GM11168 (cell line): ENCODE data around the gene CLDN15.
"Not testable (repeated sequence)": the region's sequence is repeated elsewhere in the genome, so short reads cannot be mapped to it uniquely, and the experiment has no call there.

Experiments
- in situ Hi-C: fragments of 300-500 bp; cut with MboI; formaldehyde crosslinking; loops from one replicate; pipeline ENCODE4 v1.12.0; 2022; ENCODE audit warnings: low sequenced_read_pairs; ENCODE audit not compliant: unreplicated experiment

The CLDN15 gene, protein sequence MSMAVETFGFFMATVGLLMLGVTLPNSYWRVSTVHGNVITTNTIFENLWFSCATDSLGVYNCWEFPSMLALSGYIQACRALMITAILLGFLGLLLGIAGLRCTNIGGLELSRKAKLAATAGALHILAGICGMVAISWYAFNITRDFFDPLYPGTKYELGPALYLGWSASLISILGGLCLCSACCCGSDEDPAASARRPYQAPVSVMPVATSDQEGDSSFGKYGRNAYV

DNA sequence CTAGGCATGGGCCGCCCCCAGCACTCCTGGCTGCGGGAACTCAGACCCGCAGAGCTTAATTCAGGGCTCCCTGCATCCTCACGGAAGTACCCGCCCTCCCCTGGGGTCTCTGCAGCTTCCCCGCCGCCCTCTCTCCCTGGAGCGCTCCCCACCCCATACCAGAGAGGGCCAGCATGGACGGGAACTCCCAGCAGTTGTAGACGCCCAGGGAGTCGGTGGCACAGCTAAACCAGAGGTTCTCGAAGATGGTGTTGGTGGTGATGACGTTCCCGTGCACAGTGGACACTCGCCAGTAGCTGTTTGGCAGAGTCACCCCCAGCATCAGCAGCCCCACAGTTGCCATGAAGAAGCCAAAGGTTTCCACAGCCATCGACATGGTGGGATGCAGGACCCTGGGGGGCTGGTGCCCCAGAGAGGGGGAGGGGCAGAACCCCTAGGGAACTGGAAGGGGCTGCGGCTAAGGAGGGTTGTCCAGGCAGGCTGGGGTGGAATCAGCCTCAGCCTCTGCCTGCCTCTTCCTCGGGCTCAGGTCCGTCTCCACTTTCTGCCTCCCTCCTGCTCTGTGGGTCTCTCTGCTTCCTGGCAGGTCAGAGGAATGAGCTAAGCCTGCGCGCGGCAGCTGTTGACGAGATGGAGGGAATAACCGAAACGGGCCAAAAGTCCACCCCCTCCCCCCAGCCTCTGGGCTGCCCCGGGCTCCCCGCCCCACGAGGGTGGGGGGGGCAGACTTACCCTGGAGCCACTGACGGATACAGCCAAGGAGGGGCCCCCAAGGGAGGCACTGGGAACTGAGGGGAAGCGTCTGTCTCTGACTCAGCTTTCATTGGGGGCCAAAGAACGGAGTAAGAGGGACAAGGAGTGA, at the start of gene CLDN15:
Gene CLDN15, minus strand, starts transcription at position 597 of the 862 bp plus-strand sequence. Its CDS starts 221 bp downstream, at position 376.
- in situ Hi-C loops = no loop called here

DNA sequence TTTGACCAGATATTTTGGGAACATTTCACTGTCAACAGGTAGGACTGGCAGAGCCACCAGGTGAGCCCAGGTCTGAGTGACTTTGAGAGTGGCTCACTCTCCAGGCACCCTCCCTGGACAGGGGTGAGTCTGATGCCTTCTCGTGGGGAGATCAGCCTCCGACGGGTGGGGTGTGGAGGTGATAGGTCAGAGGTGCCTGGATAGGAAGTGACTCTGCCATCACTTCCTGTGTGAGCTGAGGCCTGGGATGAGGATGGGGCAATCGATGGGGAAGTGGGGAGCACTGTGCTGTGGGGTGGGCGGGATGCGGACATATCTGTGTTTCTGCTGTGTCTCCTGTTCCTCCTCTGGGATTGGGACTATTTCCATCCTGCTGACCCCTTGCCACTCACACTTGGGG, 49.4 kb upstream of the CLDN15 start:
- in situ Hi-C loops = loop anchor here (5.0 kb wide), 1 partner anchor 1305 kb away; no protein-coding TSS in a partner anchor

DNA sequence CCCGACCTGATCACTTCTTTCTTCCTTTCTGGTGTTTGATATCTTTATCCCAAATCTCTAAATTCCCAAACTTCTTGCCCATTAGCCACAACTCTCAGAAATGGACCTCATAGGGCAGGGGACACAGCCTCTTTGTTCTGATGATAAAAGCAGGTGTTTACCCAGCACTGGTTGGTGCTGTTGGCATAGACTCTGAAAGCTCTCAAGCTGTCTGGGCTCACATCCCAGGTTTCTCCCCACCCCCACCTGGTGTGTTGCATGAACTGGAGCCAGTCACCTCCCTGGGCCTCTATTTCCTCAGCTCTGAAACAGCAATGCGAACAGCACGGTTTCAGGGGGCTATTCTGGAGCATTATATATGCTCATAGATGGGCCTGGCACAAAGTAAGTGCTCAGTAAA, 48.3 kb upstream of the CLDN15 start:
- in situ Hi-C loops = loop anchor here (5.0 kb wide), 1 partner anchor 1304 kb away; no protein-coding TSS in a partner anchor

DNA sequence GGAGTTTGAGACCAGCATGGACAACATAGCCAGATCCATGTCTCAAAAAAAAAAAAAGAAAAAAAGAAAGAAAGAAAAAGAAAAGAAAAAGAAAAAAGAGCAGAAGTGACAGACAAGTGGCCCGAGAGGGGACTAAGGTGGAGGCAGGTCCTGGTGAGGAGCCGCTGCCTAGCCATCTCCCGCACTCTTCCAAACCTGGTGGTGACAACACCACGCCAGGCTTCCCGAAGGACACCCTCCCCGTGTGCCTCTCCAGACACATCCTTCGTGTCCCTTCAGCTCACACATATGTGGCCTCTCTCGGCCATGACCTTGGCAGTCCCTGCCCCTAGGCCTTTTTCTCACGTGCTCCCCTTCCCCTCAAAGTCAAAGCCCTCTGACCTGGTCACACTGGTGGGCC, 47.6 kb upstream of the CLDN15 start:
- in situ Hi-C loops = loop anchor here (5.0 kb wide), 1 partner anchor 1303 kb away; no protein-coding TSS in a partner anchor

DNA sequence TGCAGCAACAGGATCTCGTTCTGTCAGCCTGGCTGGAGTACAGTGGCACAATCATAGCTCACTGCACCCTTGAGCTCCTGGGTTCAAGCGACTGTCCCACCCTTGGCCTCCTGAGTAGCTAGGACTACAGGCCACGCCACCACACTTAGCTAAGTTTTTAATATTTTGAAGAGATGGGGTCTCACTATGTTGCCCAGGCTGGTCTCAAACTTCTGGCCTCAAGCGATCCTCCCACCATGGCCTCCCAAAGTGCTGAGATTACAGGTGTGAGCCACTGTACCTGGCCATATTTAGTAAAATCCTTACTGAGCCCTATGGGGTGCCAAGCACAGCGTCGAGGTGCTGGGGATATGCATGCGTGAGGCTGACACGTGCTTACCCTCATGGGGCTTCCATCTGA, 43.3 kb upstream of the CLDN15 start:
- in situ Hi-C loops = not testable (repeated sequence)

DNA sequence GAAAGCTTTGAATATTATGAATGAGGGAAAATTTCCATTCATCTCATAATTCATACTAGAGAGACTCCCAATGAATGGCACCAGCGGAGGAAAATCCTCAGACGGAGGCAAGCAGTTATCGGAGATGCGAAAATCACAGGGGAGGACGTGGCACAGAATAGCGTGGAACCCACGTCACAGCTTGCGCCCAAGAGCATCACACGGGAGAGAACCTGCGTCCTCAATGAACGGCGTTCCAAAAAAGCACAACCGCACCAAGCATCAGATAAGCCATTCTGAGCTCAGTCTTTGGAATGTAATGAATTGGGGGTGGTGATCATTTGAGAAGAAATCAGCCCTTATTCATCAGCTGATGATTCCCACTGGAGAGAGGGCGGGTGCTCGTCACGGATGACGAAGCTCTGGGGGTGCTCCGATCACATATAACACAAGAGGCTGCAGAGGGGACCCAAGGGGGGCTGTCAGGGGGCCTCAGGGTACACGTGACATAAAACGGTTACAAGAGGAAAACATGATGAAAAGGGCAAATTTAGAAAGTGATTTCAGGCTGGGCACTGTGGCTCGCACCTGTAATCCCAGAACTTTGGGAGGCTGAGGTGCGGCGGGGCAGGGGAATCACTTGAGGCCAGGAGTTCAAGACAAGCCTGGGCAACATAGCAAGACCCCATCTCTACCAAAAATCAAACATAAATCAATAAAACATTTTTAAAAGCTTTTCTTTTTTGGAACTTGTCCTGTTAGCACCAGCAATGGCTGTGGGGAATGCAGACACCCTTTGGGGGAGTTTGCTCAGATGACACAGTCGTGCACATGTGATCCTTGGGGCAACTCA, 41.1 kb upstream of the CLDN15 start:
- in situ Hi-C loops = no loop called here

DNA sequence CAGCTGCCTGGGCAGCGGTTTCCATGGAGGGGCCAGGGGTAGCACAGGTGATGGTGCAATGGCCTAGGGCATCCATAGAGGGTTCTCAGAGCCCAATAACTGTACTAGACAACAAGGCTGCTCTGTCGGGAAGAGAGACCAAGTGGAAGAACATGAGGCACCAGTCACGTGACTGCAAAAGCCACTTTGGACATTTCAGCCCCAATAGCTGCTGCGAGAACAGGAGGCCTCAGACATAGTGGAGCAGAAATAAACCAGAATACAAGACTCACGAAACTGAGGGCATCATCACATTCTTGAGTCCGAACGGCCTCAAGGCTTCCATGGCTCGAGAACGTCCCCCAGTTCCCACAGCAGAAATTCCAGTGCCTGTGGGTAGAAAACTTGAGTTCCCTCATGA, 39.6 kb upstream of the CLDN15 start:
- in situ Hi-C loops = no loop called here

DNA sequence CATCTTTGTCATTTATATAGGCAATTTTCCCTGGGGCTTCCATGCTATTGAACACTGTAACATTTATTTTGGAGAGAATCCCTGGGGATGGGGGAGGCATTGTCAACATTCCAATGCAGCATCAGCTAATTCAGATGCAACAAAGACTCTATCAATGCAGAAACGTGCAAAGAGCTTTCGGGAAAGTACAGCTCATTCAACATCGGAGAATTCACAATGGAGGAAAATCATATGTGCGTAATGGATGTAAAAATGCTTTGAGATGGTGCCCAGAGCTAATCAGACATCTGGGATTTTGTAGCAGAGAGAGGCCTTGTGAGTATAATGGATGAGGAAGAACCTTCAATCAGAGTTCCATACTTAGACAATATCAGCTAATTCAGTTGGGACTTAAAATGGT, 35.6 kb upstream of the CLDN15 start:
- in situ Hi-C loops = no loop called here

DNA sequence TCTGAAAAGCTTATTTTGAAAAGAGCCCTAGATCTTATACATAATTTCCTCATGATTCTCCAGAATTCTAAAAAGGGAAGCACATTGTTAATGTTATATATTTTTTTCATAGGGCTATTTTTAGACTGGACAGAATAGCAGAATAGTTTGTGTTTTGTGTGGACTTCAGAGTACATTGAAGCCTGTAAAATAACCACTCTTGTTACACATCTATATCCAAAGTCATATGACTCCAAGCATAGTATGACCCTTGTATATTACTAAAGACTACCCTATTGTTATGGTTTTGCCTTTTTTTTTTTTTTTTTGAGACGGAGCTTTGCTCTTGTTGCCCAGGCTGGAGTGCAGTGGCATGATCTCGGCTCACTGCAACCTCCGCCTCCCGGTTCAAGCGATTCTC, 33.4 kb upstream of the CLDN15 start:
- in situ Hi-C loops = no loop called here

DNA sequence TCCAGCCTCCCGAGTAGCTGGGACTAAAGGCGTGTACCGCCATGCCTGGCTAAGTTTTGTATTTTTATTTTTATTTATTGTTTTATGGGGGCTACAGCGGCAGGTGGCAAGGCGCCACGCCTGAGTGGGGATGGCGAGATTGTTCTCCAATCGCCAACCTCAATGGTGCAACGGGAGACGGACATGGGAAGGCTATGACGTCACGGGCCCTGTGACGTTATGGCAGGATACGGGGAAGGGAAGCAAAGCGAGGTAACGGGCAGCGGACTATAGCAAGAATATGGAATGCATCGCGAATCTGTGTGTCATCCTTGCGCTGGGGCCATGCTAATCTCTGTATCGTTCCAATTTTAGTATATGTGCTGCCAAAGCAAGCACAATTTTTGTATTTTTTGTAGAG, 32.1 kb upstream of the CLDN15 start:
- in situ Hi-C loops = no loop called here

DNA sequence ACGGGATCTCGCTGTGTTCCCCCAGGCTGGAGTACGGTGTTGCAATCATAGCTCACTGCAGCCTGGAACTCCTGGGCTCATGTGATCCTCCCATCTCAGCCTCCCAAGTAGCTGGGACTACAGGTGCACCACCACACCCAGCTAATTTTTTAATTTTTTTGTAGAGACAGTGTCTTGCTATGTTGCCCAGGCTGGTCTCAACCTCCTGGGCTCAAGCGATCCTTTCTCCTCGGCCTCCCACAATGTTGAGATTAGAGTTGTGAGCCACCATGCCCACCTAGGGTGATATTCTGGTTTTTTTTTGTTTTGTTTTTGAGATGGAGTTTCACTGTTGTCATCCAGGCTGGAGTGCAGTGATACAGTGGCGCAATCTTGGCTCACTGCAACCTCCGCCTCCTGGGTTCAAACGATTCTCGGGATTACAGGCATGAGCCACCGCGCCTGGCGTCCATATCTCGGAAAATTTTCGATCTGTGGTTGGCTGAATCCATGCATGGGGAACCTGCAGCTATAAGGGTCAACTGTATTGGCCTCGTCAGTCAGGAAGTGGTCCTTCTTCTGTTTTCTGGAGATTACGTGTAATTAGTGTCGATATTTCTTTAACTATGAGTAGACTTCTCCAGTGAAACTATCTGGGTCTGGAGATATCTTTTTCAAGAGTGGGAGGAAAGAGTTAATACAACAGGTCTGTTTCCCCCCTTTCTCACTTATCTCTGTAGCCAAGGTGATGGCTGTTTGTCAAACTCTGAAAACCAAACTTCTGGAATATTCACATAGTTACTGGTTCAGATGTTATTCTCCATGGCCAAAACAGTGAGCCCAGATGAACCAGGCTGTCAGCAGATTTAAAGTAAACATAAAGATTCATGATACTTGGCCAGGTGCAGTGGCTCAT, 28.3 kb upstream of the CLDN15 start:
- in situ Hi-C loops = no loop called here

DNA sequence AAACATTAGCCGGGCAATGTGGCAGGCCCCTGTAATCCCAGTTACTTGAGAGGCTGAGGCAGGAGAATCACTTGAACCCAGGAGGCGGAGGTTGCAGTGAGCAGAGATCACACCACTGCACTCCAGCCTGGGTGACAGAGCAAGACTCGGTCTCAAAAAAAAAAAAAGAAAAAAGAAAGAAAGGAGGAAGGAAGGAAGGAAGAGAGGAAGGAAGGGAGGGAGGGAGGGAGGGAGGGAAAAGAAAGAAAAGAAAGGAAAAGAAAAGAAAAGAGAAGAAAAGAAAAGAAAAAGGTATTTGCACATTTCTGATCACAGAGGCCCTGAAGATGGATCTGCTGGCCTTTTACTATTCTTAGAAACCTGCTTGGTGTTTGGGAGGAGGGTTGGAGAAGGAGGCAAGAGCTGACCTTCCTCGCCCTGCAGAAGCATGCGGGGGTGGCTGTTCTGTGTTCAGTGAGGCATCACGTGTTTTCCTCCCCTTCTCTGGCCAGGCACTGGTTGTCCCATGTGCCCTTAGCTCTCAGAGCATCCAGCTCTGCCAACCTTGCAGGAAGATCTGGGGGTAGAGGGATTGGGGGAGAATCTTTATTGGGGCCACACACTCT, 26.6 kb upstream of the CLDN15 start:
- in situ Hi-C loops = not testable (repeated sequence)

DNA sequence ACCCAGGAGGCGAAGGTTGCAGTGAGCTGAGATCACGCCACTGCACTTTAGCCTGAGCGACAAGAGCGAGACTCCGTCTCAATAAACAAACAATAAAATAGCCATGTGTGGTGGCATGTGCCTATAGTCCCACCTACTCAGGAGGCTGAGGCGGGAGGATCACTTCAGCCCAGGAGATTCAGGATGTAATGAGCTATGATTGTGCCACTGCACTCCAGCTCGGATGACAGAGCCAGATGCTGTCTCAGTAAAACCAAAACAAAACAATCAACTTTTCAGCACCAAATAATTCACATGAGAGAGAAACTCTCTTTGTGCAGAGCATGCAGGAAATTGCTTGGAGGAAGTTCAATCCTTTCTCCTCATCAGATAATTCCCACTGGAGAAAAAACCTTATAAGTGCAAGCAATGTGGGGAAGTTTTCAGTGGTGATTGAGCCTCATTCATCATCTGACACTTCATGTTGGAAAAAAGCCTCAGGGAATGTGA, 20.7 kb upstream of the CLDN15 start:
- in situ Hi-C loops = no loop called here

DNA sequence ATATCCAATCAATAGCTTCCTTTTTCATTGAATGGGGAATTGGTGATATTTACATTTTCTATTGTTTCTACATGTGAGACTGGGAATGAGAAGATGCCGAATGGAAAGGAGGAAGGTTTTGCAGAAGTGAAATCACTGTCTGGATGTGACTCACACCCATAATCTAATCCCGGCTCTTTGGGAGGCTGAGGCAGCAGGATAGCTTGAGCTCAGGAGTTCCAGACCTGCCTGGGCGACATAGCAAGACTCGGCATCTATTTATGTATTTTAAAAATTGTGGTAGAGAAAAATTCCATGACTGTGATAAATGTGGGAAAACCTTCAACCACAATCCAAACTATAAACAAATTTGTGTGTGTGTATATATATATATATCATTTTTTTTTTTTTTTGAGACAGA, 18.2 kb upstream of the CLDN15 start:
- in situ Hi-C loops = no loop called here

DNA sequence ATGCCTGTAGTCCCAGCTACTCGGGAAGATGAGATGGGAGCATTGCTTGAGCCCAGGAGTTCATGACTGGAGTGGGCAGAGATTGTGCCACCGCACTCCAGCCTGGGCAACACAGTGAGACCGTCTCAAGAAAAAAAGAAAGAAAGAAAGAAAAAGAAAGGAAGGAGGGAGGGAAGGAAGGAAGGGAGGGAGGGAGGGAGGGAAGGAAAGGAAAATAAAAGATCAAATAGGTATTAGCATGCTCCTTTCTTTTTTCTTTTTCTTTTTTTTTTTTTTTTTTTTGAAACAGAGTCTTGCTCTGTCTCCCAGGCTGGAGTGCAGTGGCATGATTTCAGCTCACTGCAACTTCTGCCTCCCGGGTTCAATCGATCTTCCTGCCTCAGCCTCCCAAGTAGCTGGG, 15.6 kb upstream of the CLDN15 start:
- in situ Hi-C loops = not testable (repeated sequence)

DNA sequence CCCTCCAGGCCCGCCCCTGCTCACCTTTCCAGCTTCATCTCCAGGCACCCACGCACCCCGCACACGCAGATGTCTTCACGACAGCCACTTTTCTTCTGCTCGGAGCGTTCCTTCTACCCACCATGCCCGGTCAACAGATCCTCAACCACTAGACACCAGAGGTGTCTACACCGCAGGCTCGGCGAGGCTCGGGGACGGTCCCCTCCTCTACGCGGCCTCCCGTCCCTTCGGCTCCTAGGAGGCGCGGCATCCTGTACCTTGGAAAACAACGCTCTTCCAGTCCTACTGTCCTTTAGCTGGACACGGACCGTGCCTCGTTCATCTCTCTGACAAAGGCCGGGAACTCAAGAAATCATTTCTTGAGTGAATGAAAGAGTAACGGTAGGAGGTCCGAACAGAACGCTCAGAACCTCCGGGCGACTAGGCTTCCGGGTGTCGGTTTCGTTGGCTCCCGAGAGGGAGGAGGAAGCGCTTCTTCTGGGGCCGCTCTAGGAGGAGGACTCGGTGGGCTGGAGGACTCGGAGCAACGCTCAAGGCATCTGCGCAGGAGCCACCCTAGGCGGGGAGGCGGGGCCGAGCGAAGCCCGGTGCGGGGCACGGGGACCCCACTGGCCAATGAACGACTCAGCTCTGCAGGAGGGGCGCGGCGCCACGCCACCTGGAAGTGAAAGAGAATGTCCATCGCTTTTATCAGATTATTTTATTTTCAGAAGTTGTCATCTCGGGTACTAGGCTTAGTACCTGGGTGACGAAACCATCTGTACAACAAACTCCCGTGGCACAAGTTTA, 14.5 kb upstream of the CLDN15 start:
- in situ Hi-C loops = no loop called here

DNA sequence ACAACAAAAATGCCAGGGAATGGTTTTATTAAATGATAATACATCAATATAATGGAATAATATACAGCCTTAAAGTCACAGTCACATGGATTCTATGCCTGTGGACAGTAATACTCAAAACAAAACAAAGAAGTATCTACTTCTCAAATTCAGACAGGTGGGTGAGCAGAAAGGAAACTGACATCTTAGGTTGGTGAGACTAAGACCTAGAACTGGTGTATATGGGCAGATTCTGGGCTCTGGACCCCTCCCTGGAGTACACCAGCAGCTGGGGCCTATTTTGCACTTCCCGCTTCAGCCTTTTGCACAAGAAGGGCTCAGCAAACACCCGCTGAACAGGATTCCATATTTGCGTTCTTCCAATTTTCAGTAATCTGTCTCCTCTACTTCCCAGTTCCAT, 12.7 kb upstream of the CLDN15 start:
- in situ Hi-C loops = no loop called here

DNA sequence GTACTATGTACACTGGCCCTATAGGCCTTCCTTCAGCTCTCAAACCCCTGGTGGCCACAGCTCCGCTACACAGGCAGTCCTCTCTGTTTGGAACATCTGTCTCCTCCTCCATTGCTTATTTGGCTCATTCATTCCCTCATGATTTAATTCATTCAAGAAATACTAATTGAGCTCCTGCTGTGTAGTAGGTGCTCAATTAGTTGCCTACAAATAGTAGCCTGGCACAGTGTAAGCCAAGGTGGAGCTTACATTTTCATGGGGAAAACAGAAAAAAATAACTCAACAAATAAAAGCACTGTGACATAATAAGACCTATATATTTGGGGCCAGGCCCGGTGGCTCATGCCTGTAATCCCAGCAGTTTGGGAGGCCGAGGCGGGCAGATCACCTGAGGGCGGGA, 10.7 kb upstream of the CLDN15 start:
- in situ Hi-C loops = no loop called here
